Measurements from ENCODE around the gene ZNF469. TPM values are rescaled to one million over a fixed set of nuclear protein-coding genes. Genes with fewer than 3 reads are reported as not detected.

The ZNF469 gene
- total RNA-seq, 6 donors from 2014 or later, result 0.98 to 4.2 (median 2.4) TPM

DNA sequence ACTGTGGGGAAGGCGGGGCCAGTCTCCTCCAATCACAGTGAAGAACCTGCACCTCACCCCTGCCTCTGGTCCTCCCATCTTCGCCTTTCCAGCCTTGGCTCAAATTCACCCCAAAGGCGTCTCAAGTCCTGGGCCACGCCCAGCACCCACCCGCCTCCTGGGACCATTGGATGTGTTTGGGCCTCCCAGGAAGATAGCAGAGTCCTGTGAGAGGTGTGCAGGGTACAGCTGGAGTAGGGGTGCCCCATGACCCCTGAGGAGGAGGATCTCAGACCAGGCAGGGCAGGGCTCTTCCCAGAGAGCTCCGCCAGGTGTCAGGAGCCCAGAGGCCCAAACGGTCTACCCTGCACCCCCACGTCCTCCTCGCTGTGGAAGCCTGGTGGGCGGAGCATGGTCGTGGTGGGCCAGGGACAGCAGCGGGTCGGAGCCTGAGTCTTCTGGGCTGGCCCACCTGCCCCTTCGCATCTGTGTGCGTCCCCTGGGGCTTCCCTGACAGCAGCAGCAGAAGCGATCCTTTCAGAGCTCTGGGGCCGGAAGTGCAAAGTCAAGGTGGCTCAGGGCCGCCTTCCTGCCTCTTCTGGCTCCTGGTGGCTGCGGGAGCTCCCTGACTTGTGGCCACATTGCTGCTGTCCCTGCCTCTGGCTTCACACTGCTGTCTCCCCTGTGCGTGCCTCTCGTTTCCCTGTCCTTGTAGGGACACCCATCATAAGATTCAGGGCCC lies 34.9 kb upstream of the ZNF469 start:
- DNase-seq (peak in 1 of 2 donors; percentile 61), ATAC-seq (ENCODE audit: low FRiP score in 2 of 2) (no peak)
- no peak overlapping the region for H3K4me3 ChIP-seq
- WGBS, 2 donors, result 71 to 76% methylated on average over 13 to 21 of the region's 21 CpGs
- no peak for TF ChIP-seq POLR2A (IDR thresholded peaks at IDR 0.05)
- TF ChIP-seq POLR2AphosphoS5 (IDR thresholded peaks at IDR 0.05), result no peak
- no peak for TF ChIP-seq EP300 (IDR thresholded peaks at IDR 0.05)
- TF ChIP-seq, protein P1, sequence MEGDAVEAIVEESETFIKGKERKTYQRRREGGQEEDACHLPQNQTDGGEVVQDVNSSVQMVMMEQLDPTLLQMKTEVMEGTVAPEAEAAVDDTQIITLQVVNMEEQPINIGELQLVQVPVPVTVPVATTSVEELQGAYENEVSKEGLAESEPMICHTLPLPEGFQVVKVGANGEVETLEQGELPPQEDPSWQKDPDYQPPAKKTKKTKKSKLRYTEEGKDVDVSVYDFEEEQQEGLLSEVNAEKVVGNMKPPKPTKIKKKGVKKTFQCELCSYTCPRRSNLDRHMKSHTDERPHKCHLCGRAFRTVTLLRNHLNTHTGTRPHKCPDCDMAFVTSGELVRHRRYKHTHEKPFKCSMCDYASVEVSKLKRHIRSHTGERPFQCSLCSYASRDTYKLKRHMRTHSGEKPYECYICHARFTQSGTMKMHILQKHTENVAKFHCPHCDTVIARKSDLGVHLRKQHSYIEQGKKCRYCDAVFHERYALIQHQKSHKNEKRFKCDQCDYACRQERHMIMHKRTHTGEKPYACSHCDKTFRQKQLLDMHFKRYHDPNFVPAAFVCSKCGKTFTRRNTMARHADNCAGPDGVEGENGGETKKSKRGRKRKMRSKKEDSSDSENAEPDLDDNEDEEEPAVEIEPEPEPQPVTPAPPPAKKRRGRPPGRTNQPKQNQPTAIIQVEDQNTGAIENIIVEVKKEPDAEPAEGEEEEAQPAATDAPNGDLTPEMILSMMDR (IDR thresholded peaks at IDR 0.05), result no peak
- H3K27me3 ChIP-seq, result no peaks in the 10 kb centered on the region
- H3K36me3 ChIP-seq, result no peaks in the 10 kb centered on the region
- no peaks in the 10 kb centered on the region for H3K4me1 ChIP-seq
- H3K9me3 ChIP-seq, result peaks cover 0 to 6% (median 0%) of the 10 kb centered on the region in 4 donors
- H3K27ac ChIP-seq, result no peak overlapping the region

DNA sequence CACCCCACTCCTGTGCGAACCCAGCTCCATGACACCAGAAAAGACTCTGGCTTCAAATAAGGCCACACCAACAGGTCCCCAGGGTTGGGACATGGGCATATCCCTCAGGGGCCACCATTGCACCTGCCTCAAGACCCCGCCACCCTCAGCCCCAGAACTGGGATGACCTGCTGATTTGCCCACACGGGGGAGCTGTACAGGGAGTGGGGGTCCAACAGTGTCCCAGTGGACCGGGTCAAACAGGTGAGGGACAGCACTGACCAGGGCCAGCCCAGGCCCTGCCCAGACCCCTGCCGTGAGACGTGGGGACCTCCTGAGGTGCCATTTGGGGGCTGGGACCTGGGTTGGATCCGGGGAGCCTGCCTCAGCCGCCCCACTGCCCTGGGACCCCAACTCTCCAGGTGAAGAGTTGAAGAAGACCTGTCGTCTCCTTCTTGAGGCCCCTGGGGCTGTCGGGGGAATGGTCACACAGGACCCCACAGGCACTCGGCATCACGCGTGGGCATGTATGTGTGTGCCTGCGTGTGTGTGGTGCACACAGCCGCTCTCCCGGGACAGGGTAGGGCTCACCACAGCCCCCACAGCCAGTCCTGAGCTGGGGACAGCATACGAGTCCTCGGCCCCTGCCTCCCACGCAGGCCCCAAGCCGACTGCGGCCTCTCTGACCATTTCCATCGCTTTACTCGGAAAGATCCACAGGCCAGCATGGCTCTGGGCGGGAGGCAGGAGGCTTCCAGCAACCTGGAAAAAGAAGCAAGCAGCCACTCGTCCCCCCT lies 34.2 kb upstream of the ZNF469 start:
- Histone ChIP-seq H3K27ac (no peak overlapping the region), H3K9me3 (no peaks in the 10 kb centered on the region), H3K4me1 (no peaks in the 10 kb centered on the region), H3K27me3 (no peaks in the 10 kb centered on the region), H3K4me3 (no peak overlapping the region), H3K36me3 (no peaks in the 10 kb centered on the region)
- TF ChIP-seq POLR2A (IDR thresholded peaks at IDR 0.05) (no peak), EP300 (IDR thresholded peaks at IDR 0.05) (no peak), POLR2AphosphoS5 (IDR thresholded peaks at IDR 0.05) (no peak)
- TF ChIP-seq, protein P1 (IDR thresholded peaks at IDR 0.05), result no peak
- DNase-seq (peak in 1 of 2 donors; percentile 65), ATAC-seq (ENCODE audit: low FRiP score in 2 of 2) (no peak)
- WGBS, 2 donors, result 83 to 93% methylated on average over 5 to 13 of the region's 25 CpGs

DNA sequence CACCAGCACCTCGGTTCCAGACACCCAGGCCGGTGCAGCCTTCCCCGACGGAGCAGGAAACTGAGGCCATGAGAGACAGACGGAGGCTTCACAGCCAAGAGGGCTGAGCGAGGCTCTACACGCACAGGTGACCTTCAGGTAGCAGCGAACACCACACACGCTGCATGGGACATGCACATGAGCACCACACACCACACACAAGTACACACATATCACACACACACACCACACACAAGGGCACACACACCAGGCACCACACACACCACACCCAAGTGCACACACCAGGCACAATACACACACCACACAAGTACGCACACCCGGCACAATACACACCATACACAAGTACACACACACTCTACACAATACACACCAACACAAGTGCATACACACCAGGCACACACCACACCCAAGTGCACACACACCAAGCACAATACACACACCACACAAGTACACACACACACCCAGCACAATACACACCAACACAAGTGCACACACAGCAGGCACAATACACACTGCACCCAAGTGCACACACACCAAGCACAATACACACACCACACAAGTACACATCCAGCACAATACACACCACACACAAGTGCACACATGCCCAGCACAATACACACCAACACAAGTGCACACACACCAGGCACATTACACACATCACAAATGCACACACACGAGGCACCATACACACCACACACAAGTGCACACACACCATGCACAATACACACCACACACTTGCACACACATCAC lies 33.4 kb upstream of the ZNF469 start:
- no peaks in the 10 kb centered on the region for H3K27me3 ChIP-seq
- no peak overlapping the region for H3K27ac ChIP-seq
- ATAC-seq (ENCODE audit: low FRiP score in 2 of 2) (no peak), DNase-seq (no peak)
- TF ChIP-seq, protein P1 (IDR thresholded peaks at IDR 0.05), result no peak
- TF ChIP-seq POLR2A (IDR thresholded peaks at IDR 0.05) (no peak), POLR2AphosphoS5 (IDR thresholded peaks at IDR 0.05) (no peak), EP300 (IDR thresholded peaks at IDR 0.05) (no peak)
- WGBS, 2 donors, result 75 to 84% methylated on average over 7 to 12 of the region's 12 CpGs
- H3K36me3 ChIP-seq, result no peaks in the 10 kb centered on the region
- H3K4me1 ChIP-seq, result no peaks in the 10 kb centered on the region
- no peaks in the 10 kb centered on the region for H3K9me3 ChIP-seq
- no peak overlapping the region for H3K4me3 ChIP-seq

DNA sequence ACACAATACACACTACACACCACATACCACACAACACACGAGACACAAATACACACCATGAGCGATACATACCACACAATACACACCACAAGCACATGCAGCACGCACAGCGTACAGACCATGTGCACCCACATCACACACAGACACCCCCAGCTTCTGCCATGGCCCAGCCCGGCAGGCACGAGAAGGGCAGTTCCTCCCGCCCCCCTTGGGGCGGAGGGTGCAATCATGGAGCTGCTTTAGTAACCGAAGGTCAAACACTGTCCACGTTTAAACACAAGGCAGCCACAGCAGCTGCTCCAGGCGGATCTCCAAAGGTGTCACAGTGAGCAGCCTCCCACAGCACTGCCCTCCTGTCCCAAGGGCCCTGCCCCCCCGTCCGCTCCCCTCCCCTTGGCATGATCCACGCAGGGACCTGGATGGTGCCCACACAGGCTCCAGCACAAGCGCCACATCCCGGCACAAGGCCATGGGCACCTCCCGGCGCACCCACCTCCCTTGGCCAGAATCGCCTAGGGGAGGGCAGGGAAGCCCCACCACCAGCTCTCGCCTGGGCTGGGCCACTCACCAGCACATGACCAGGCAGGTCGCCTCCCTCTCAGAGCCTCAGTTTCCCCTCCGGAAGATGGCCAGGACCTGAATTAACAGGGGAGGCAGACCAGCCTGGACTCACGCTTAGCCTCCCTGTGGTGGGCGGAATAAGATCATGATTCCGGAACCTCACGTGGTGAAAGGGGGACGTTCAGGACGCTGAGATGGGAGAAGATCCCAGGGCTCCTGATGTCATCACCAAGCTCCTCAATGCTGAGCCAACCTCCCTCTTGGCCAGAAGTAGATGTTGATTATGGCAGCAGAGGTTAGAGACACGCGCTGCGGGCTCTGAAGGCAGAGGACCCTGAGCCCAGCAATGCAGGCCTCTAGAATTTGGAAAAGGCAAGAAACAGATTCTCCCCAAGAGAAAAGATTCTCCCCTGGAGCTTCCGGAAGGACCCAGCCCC lies 32.6 kb upstream of the ZNF469 start:
- H3K36me3 ChIP-seq, result no peaks in the 10 kb centered on the region
- H3K9me3 ChIP-seq, result no peaks in the 10 kb centered on the region
- no peaks in the 10 kb centered on the region for H3K4me1 ChIP-seq
- peak in 1 of 2 donors; percentile 75 for DNase-seq
- TF ChIP-seq, protein P1 (IDR thresholded peaks at IDR 0.05), result no peak
- TF ChIP-seq POLR2A (IDR thresholded peaks at IDR 0.05), result no peak
- no peak for TF ChIP-seq POLR2AphosphoS5 (IDR thresholded peaks at IDR 0.05)
- no peak for TF ChIP-seq EP300 (IDR thresholded peaks at IDR 0.05)
- H3K27ac ChIP-seq, result no peak overlapping the region
- H3K27me3 ChIP-seq, result no peaks in the 10 kb centered on the region
- 86 to 88% methylated on average over 12 to 26 of the region's 32 CpGs for WGBS, 2 donors
- H3K4me3 ChIP-seq, result no peak overlapping the region
- no peak for ATAC-seq (ENCODE audit: low FRiP score in 2 of 2)

Measured in upper lobe of left lung (tissue), 6 donors.